IPS-20b (cell line): Measurements from ENCODE around the gene UNC13A.

ENCODE experiments used
- H3K27ac ChIP-seq: one replicate; pipeline ENCODE4 v1.5.1; 2013; ENCODE audit warnings: low read length
- H3K27me3 ChIP-seq: 2 replicates; pipeline ENCODE4 v1.6.1; 2013; ENCODE audit warnings: mild to moderate bottlenecking, low read length, inconsistent platforms; ENCODE audit not compliant: insufficient read depth
- H3K36me3 ChIP-seq: 2 replicates; pipeline ENCODE4 v1.6.1; 2013; ENCODE audit warnings: low read depth, mild to moderate bottlenecking, inconsistent platforms, low read length, moderate library complexity; ENCODE audit not compliant: insufficient read depth
- H3K4me1 ChIP-seq: 2 replicates; pipeline ENCODE4 v1.6.1; 2013; ENCODE audit warnings: mild to moderate bottlenecking, control low read depth, inconsistent platforms, low read length, moderate library complexity; ENCODE audit not compliant: insufficient read depth
- H3K4me3 ChIP-seq: 2 replicates; pipeline ENCODE4 v1.5.1; 2013; ENCODE audit warnings: mild to moderate bottlenecking, low read length, inconsistent platforms
- H3K9ac ChIP-seq: 2 replicates; pipeline ENCODE4 v1.6.1; 2013; ENCODE audit warnings: low read depth, mild to moderate bottlenecking, inconsistent platforms, low read length, moderate library complexity
- H3K9me3 ChIP-seq: 2 replicates; pipeline ENCODE4 v1.6.1; 2013; ENCODE audit warnings: mild to moderate bottlenecking, low read depth, low read length, inconsistent platforms; ENCODE audit not compliant: insufficient read depth

Gene UNC13A

GRCh38 chr19:17692566-17692965, 4.4 kb upstream of the UNC13A start:
- peaks cover 4% of the 10 kb centered on the region; the same call in 1 of the 2 replicates for H3K4me1 ChIP-seq
- H3K27me3 ChIP-seq = peaks cover 10% of the 10 kb centered on the region
- no peak overlapping the region for H3K4me3 ChIP-seq
- H3K9me3 ChIP-seq = no peaks in the 10 kb centered on the region
- H3K9ac ChIP-seq = no peak overlapping the region
- H3K27ac ChIP-seq = no peak overlapping the region
- no peaks in the 10 kb centered on the region for H3K36me3 ChIP-seq

GRCh38 chr19:17688853-17689595, 870 bp upstream of the UNC13A start:
- peaks cover 8% of the 10 kb centered on the region for H3K27me3 ChIP-seq
- H3K9me3 ChIP-seq = no peaks in the 10 kb centered on the region
- H3K9ac ChIP-seq = peak overlapping the region; percentile 73; the same call in 1 of the 2 replicates
- peak overlapping the region; percentile 86 for H3K4me3 ChIP-seq
- peaks cover 9% of the 10 kb centered on the region; the same call in 1 of the 2 replicates for H3K4me1 ChIP-seq
- H3K36me3 ChIP-seq = no peaks in the 10 kb centered on the region
- H3K27ac ChIP-seq = no peak overlapping the region

GRCh38 chr19:17687141-17687856, 855 bp downstream of the UNC13A start:
- H3K36me3 ChIP-seq = no peaks in the 10 kb centered on the region
- H3K9me3 ChIP-seq = no peaks in the 10 kb centered on the region
- peak overlapping the region; percentile 89; the same call in 1 of the 2 replicates for H3K9ac ChIP-seq
- peak overlapping the region; percentile 79 for H3K27ac ChIP-seq
- H3K4me3 ChIP-seq = peak overlapping the region; percentile 86
- peaks cover 8% of the 10 kb centered on the region for H3K27me3 ChIP-seq
- H3K4me1 ChIP-seq = peaks cover 9% of the 10 kb centered on the region; the same call in 1 of the 2 replicates

DNA sequence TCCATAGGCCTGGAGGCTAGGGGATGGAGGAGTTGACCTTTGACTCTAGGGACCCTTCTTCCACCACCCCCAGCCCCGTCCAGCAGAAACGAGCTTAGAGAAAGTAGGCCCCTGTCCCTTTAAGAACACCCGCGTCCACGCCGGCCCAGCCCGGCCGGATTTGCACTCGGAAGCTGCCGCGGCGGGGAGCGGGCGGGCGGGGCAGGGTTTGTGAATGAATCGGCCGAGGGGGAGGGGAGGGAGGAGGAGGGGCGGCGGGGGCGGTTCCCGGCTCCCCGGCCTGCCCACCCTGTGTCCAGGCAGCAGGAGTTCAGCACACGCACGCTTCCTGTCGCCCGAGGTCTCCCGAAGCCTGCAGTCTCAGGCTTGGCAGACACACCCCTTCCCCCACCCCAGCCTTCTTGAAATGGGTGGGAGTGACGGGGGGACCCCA, 1.5 kb downstream of the UNC13A start:
- peak overlapping the region; percentile 89; the same call in 1 of the 2 replicates for H3K9ac ChIP-seq
- H3K4me3 ChIP-seq = peak overlapping the region; percentile 86
- H3K27ac ChIP-seq = peak overlapping the region; percentile 91
- H3K36me3 ChIP-seq = no peaks in the 10 kb centered on the region
- H3K4me1 ChIP-seq = peaks cover 9% of the 10 kb centered on the region; the same call in 1 of the 2 replicates
- H3K9me3 ChIP-seq = no peaks in the 10 kb centered on the region
- H3K27me3 ChIP-seq = peaks cover 8% of the 10 kb centered on the region

- peak overlapping the region; percentile 61; the same call in 1 of the 2 replicates for H3K9ac ChIP-seq
Observed at GRCh38 chr19:17686023-17686521, 2.1 kb downstream of the UNC13A start.

GRCh38 chr19:17685451-17686022, 2.6 kb downstream of the UNC13A start:
- Histone ChIP-seq H3K9me3 (no peaks in the 10 kb centered on the region), H3K9ac (0 out of 2 replicates have a peak overlapping the region, but pooled peaks have one; percentile 16), H3K36me3 (no peaks in the 10 kb centered on the region), H3K4me1 (peaks cover 9% of the 10 kb centered on the region; the same call in 1 of the 2 replicates), H3K27me3 (peaks cover 17% of the 10 kb centered on the region), H3K27ac (no peak overlapping the region), H3K4me3 (peak overlapping the region; percentile 86; the same call in 1 of the 2 replicates)

More at GRCh38 chr19:17686023-17686521, 2.1 kb downstream of the UNC13A start:
- H3K36me3 ChIP-seq = no peaks in the 10 kb centered on the region
- H3K27ac ChIP-seq = peak overlapping the region; percentile 91
- H3K27me3 ChIP-seq = peaks cover 12% of the 10 kb centered on the region
- H3K9me3 ChIP-seq = no peaks in the 10 kb centered on the region
- peak overlapping the region; percentile 86 for H3K4me3 ChIP-seq
- H3K4me1 ChIP-seq = peaks cover 9% of the 10 kb centered on the region; the same call in 1 of the 2 replicates

- peaks cover 15% of the 10 kb centered on the region; the same call in 1 of the 2 replicates for H3K4me1 ChIP-seq
- H3K36me3 ChIP-seq = no peaks in the 10 kb centered on the region
- no peak overlapping the region for H3K9ac ChIP-seq
- no peak overlapping the region for H3K4me3 ChIP-seq
- H3K9me3 ChIP-seq = no peaks in the 10 kb centered on the region
- no peak overlapping the region for H3K27ac ChIP-seq
- peaks cover 21% of the 10 kb centered on the region for H3K27me3 ChIP-seq
Observed at GRCh38 chr19:17684256-17684655, 3.9 kb downstream of the UNC13A start.

DNA sequence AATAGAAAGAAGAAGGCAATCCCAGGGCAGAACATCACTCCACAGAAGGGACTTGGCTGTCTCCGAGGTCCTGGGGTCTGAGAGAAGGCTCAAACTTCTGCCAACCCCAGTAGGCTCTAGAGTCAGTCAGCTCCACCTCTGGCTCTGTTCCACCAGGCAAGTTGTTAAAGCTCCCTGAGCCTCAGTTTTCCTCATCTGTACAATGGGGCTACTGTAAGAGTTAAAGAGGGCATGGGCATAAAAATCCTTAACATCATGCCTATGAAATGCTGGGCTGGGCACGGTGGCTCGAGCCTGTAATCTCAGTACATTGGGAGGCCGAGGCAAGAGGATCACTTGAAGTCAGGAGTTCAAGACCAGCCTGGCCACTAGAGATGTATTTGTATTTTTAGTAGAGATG, 5.1 kb downstream of the UNC13A start:
- Histone ChIP-seq H3K27ac (no peak overlapping the region), H3K9ac (no peak overlapping the region), H3K4me3 (no peak overlapping the region), H3K4me1 (peaks cover 11% of the 10 kb centered on the region; the same call in 1 of the 2 replicates), H3K9me3 (no peaks in the 10 kb centered on the region), H3K36me3 (no peaks in the 10 kb centered on the region), H3K27me3 (peaks cover 21% of the 10 kb centered on the region)

DNA sequence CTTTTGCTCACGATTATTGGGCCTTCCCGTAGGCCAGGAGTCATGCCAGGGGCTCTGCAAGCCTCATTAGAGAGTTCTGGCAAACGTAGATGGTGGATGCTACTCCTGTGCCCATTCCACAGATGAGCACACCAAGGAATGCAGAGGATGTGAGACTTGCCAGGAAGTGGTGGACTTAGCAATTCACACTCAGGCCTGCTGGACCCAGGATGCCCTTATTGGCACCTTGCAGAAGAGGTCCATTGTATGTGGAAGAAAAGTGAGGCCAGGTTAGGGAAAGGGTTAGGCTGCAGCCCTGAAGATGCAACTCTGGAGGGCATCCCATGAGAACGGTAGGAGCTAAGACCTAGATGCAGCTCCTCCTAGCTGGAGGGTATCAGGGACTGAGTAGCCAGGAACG, 5.9 kb downstream of the UNC13A start:
- Histone ChIP-seq H3K27me3 (peaks cover 14% of the 10 kb centered on the region), H3K4me1 (peaks cover 11% of the 10 kb centered on the region; the same call in 1 of the 2 replicates), H3K27ac (no peak overlapping the region)

GRCh38 chr19:17681505-17682125, 6.5 kb downstream of the UNC13A start:
- Histone ChIP-seq H3K27ac (no peak overlapping the region), H3K9me3 (no peaks in the 10 kb centered on the region), H3K9ac (no peak overlapping the region), H3K4me1 (peaks cover 11% of the 10 kb centered on the region; the same call in 1 of the 2 replicates), H3K36me3 (no peaks in the 10 kb centered on the region), H3K4me3 (no peak overlapping the region), H3K27me3 (peaks cover 12% of the 10 kb centered on the region)

More for the DNA sequence above, 5.9 kb downstream of the UNC13A start:
- Histone ChIP-seq H3K4me3 (no peak overlapping the region), H3K9me3 (no peaks in the 10 kb centered on the region), H3K36me3 (no peaks in the 10 kb centered on the region), H3K9ac (no peak overlapping the region)
